ENCODE data around the gene MACROD2.

Gene MACROD2

DNA sequence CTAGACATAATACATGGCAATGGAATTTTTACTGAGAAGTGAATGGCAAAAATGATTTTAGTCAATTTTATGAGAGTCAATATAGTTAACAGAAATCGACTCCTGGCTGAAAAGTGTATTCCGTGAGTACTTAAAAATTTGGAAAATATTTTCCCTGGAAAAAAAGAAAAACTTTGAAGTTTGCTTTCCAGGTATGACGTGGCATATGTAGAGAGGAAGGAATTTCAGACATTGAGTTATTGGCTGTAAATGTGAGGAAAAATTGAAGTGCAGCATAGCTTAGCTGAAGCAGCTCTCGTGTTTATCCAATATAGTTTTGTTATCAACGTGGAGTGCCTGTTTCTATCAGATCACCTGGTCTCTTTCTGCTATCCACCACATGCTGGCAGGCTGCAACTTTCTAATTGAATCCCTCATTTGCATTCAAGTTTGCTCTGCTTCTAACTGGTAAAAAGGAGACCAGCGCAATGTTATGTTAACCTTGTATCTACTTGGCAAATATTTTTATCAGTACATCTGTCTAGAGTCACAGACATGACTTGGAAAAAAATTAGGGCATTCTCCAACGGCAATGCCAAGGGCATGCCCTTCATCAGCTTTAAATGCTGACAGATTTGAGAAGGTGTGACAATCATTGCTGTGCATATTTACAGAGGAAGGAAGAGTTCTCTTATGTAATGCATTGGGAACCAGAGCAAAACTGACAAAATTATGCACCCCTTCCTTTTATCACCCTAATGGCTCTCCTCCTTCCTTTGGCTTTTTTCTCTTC lies 1444.9 kb downstream of the MACROD2 start:
- TF ChIP-seq, protein P1, sequence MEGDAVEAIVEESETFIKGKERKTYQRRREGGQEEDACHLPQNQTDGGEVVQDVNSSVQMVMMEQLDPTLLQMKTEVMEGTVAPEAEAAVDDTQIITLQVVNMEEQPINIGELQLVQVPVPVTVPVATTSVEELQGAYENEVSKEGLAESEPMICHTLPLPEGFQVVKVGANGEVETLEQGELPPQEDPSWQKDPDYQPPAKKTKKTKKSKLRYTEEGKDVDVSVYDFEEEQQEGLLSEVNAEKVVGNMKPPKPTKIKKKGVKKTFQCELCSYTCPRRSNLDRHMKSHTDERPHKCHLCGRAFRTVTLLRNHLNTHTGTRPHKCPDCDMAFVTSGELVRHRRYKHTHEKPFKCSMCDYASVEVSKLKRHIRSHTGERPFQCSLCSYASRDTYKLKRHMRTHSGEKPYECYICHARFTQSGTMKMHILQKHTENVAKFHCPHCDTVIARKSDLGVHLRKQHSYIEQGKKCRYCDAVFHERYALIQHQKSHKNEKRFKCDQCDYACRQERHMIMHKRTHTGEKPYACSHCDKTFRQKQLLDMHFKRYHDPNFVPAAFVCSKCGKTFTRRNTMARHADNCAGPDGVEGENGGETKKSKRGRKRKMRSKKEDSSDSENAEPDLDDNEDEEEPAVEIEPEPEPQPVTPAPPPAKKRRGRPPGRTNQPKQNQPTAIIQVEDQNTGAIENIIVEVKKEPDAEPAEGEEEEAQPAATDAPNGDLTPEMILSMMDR (IDR thresholded peaks at IDR 0.05; ENCODE audit: low read depth, low read length, missing control alignments), result no peak
- no peak overlapping the region for H3K4me3 ChIP-seq (ENCODE audit: low read depth, low read length)
- in situ Hi-C loops (cut with HindIII; ENCODE audit: low sequenced_read_pairs), result no loop called here
- no peak for DNase-seq (ENCODE audit: low read depth)

- TF ChIP-seq, protein P1 (IDR thresholded peaks at IDR 0.05; ENCODE audit: low read depth, low read length, missing control alignments), result no peak
- no peak overlapping the region for H3K4me3 ChIP-seq (ENCODE audit: low read depth, low read length)
- no peak for DNase-seq (ENCODE audit: low read depth)
- in situ Hi-C loops (cut with HindIII; ENCODE audit: low sequenced_read_pairs), result no loop called here
Observed at GRCh38 chr20:15445056-15445840, 1449.9 kb downstream of the MACROD2 start.

GRCh38 chr20:15446373-15446772 lies 1451.1 kb downstream of the MACROD2 start:
- DNase-seq (ENCODE audit: low read depth), result no peak
- TF ChIP-seq, protein P1 (IDR thresholded peaks at IDR 0.05; ENCODE audit: low read depth, low read length, missing control alignments), result no peak
- no peak overlapping the region for H3K4me3 ChIP-seq (ENCODE audit: low read depth, low read length)
- in situ Hi-C loops (cut with HindIII; ENCODE audit: low sequenced_read_pairs), result no loop called here

- in situ Hi-C loops (cut with HindIII; ENCODE audit: low sequenced_read_pairs), result no loop called here
- DNase-seq (ENCODE audit: low read depth), result no peak
- H3K4me3 ChIP-seq (ENCODE audit: low read depth, low read length), result no peak overlapping the region
- TF ChIP-seq, protein P1 (IDR thresholded peaks at IDR 0.05; ENCODE audit: low read depth, low read length, missing control alignments), result no peak
Observed at GRCh38 chr20:15447549-15447948, 1452.2 kb downstream of the MACROD2 start.

DNA sequence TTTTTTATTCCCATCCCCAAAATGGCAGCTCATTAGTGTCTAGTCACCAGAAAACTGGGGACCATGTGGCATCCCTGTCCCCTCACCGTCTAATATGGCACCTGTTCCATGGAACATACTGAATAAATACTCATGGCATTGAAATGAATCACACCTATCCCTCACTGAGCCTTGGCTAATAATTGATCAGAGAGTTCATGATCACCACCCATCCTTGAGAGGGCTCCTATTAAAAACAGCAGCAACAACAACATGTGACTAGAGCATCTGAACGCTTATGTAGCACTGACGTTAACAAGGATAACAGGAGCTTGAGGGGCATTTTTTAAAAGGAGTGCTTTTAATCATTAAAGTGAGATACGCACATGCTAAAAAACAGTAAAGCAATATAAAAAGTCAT lies 1453.7 kb downstream of the MACROD2 start:
- in situ Hi-C loops (cut with HindIII; ENCODE audit: low sequenced_read_pairs), result no loop called here
- TF ChIP-seq, protein P1 (IDR thresholded peaks at IDR 0.05; ENCODE audit: low read depth, low read length, missing control alignments), result no peak
- no peak overlapping the region for H3K4me3 ChIP-seq (ENCODE audit: low read depth, low read length)
- no peak for DNase-seq (ENCODE audit: low read depth)

DNA sequence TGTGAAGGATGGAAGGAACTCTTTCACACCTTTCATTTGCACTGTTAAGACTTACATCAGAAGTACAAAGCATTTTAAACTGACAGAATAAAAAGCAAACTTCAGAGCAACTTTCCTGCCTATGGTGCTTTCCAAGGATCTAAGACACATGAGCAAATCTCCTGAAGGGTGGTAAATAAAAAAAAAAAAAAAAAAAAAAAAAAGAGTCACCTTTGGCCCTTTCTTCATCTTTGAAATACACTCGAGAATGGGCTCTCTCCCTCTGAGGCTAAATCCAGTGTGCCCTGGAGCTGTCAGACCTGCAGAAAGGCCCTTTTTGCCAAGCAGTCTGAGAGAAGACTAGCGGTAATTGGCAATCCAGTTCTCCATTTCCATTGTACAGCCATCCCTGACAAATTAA lies 1455.9 kb downstream of the MACROD2 start:
- no peak overlapping the region for H3K4me3 ChIP-seq (ENCODE audit: low read depth, low read length)
- in situ Hi-C loops (cut with HindIII; ENCODE audit: low sequenced_read_pairs), result no loop called here
- no peak for DNase-seq (ENCODE audit: low read depth)
- TF ChIP-seq, protein P1 (IDR thresholded peaks at IDR 0.05; ENCODE audit: low read depth, low read length, missing control alignments), result no peak

All from astrocyte of the cerebellum (primary cell).